A673 (cell line): Measurements from ENCODE around the gene PPFIA2. TPM values are rescaled to one million over a fixed set of nuclear protein-coding genes. Genes with fewer than 3 reads are reported as not detected.
"Not testable (repeated sequence)": the region's sequence is repeated elsewhere in the genome, so short reads cannot be mapped to it uniquely, and the experiment has no call there.

Source experiments
- BruUV-seq: library from RNA; stranded (reverse); fragments of 400-500 nt; replicated peaks from 2 replicates; lab custom pipeline; 2021; lab: Mats Ljungman, UMichigan
- CTCF ChIA-PET: fragments of 300-600 bp; sonication (Branson Sonifier 250); formaldehyde crosslinking; loops from one replicate; lab custom pipeline; 2022; ENCODE audit warnings: antibody characterized with exemption; lab: Charles Lee
- POLR2A ChIA-PET: fragments of 300-600 bp; sonication (Branson Sonifier 250); formaldehyde crosslinking; loops from one replicate; lab custom pipeline; 2022; ENCODE audit warnings: antibody characterized with exemption; ENCODE audit not compliant: low non-redundant PET; lab: Charles Lee
- DNase-seq: peaks from one replicate; pipeline ENCODE4 v3.0.0-alpha.2; 2015; ENCODE audit warnings: low spot score
- H3K27ac ChIP-seq: fragments of 200-600 bp; sonication (generic); 2 replicates; pipeline ENCODE4 v1.5.1; 2016; ENCODE audit warnings: mixed run types, low read depth, mild to moderate bottlenecking, mixed read lengths, antibody characterized with exemption, low read length; ENCODE audit not compliant: poor library complexity, severe bottlenecking
- H3K27me3 ChIP-seq: fragments of 200-600 bp; sonication (generic); replicated peaks from 2 replicates; pipeline ENCODE4 v1.6.1; 2017; ENCODE audit warnings: mixed run types, low read depth, mild to moderate bottlenecking, mixed read lengths, antibody characterized with exemption, low read length; ENCODE audit not compliant: insufficient read depth, poor library complexity
- H3K36me3 ChIP-seq: fragments of 200-600 bp; sonication (generic); 2 replicates; pipeline ENCODE4 v1.6.1; 2016; ENCODE audit warnings: mixed run types, mild to moderate bottlenecking, mixed read lengths, antibody characterized with exemption, low read length; ENCODE audit not compliant: insufficient read depth, poor library complexity, severe bottlenecking
- H3K4me1 ChIP-seq: fragments of 200-600 bp; sonication (generic); 2 replicates; pipeline ENCODE4 v1.6.1; 2017; ENCODE audit warnings: mixed run types, mild to moderate bottlenecking, mixed read lengths, antibody characterized with exemption, low read length; ENCODE audit not compliant: insufficient read depth, poor library complexity, severe bottlenecking
- H3K4me3 ChIP-seq: fragments of 200-600 bp; sonication (generic); 2 replicates; pipeline ENCODE4 v1.5.1; 2016; ENCODE audit warnings: low read depth, mixed run types, mild to moderate bottlenecking, mixed read lengths, low read length; ENCODE audit not compliant: poor library complexity, severe bottlenecking
- H3K9me3 ChIP-seq: fragments of 200-600 bp; sonication (generic); 2 replicates; pipeline ENCODE4 v1.6.1; 2016; ENCODE audit warnings: mixed run types, low read depth, mild to moderate bottlenecking, mixed read lengths, antibody characterized with exemption, low read length; ENCODE audit not compliant: poor library complexity, severe bottlenecking
- EZH2 ChIP-seq: fragments of 200-600 bp; sonication (generic); IDR thresholded peaks from 2 replicates; pipeline ENCODE4 v1.6.1; 2017; ENCODE audit warnings: borderline replicate concordance, low read depth, mild to moderate bottlenecking, mixed read lengths, antibody characterized with exemption, low read length; ENCODE audit not compliant: poor library complexity, severe bottlenecking
- intact Hi-C: fragments of 100-400 bp; cut with micrococcal nuclease; formaldehyde crosslinking; loops from one replicate; pipeline ENCODE4 v1.10.0; 2022; ENCODE audit not compliant: unreplicated experiment
- total RNA-seq: library from RNA; stranded (reverse); gene quantifications from 2 replicates; pipeline ENCODE4 v1.2.3, GENCODE V29; 2021
- TF ChIP-seq, protein P1 (sequence below): fragments of 300-800, 200-600 bp; sonication (generic); conservative IDR thresholded peaks from 2 replicates; pipeline ENCODE4 v1.5.1; 2017; ENCODE audit warnings: low read depth, mild to moderate bottlenecking, antibody characterized with exemption, low read length, moderate library complexity, mixed read lengths

PPFIA2 gene
- total RNA-seq, 1 experiment from 2014 or later: 0.52 TPM

DNA sequence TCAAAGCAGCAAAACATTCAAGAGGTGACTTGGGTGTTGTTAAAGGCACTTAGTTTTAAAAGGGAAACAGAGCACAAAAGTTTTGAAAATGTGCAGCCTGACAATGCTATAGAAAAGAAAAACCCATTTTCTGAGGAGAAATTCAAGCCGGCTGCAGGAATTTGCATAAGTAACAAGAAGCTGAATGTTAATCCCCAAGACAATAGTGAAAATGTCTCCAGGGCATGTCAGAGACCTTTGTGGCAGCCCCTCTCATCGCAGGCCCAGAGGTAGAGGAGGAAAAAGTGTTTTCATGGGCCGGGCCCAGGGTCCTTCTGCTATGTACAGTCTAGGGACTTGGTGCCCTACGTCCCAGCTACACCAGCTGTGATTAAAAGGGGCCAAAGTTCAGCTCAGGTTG is 167.9 kb downstream of the PPFIA2 start:
- no peaks in the 10 kb centered on the region for H3K36me3 ChIP-seq
- ChIA-PET POLR2A (no interaction called here), CTCF (no interaction called here)
- intact Hi-C loops: no loop called here
- no peaks in the 10 kb centered on the region for H3K27me3 ChIP-seq
- H3K4me1 ChIP-seq: no peaks in the 10 kb centered on the region
- peaks cover 2% of the 10 kb centered on the region for H3K9me3 ChIP-seq
- H3K27ac ChIP-seq: no peak overlapping the region
- DNase-seq: no peak
- no TSS peak for BruUV-seq
- TF ChIP-seq, protein P1, sequence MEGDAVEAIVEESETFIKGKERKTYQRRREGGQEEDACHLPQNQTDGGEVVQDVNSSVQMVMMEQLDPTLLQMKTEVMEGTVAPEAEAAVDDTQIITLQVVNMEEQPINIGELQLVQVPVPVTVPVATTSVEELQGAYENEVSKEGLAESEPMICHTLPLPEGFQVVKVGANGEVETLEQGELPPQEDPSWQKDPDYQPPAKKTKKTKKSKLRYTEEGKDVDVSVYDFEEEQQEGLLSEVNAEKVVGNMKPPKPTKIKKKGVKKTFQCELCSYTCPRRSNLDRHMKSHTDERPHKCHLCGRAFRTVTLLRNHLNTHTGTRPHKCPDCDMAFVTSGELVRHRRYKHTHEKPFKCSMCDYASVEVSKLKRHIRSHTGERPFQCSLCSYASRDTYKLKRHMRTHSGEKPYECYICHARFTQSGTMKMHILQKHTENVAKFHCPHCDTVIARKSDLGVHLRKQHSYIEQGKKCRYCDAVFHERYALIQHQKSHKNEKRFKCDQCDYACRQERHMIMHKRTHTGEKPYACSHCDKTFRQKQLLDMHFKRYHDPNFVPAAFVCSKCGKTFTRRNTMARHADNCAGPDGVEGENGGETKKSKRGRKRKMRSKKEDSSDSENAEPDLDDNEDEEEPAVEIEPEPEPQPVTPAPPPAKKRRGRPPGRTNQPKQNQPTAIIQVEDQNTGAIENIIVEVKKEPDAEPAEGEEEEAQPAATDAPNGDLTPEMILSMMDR: no peak
- TF ChIP-seq EZH2: no peak
- no peak overlapping the region for H3K4me3 ChIP-seq

DNA sequence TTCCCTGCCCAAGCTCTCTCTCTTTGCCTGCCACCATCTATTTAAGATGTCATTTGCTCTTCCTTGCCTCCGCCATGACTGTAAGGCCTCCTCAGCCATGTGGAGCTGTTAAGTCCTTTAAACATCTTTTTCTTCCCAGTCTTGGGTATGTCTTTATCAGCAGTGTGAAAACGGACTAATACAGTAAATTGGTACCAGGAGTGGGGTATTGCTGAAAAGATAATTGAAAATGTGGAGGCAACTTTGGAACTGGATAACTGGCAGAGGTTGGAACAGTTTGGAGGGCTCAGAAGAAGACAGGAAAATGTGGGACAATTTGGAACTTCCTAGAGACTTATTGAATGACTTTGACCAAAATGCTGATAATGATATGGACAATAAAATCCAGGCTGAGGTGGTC is 168.4 kb downstream of the PPFIA2 start:
- DNase-seq, H3K36me3 ChIP-seq, H3K27me3 ChIP-seq, H3K4me1 ChIP-seq, H3K4me3 ChIP-seq, BruUV-seq, CTCF ChIA-PET, POLR2A ChIA-PET, H3K27ac ChIP-seq, H3K9me3 ChIP-seq, intact Hi-C loops: not testable (repeated sequence)

DNA sequence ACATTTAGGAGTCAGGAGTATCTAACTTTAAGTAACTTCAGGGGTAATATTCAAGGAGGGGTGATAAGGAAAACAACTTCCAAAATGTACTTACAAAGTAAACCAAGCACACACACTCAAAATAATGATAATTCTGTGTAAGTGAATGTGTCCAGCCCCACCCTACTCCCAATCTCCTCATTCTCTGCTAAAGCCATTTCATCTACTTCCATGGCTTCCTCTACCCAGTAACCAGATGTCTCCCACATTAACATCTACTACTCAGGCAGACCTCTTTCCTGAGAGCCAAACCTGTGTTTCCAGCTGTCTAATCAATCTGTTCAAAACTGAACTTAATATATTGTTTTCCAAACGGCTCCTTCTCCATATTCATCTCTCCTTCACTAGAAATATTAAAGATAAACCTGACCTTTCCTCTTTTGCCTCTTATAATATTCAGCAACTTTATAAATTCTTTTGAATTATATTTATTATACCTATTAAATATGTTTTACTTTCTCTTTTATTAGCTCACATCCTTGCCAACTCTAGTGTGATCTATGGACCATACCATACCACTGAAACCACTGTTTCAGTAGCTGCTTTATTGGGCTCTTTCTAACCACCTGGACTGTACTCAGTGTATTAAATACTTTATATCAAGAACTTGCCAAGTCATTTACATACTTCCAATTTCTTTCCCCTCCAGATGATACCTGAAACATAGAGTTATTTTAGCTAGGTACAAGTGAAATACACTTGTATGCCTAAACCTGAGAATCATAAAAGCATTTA is 170.7 kb downstream of the PPFIA2 start:
- H3K27me3 ChIP-seq: no peaks in the 10 kb centered on the region
- intact Hi-C loops: no loop called here
- BruUV-seq: no TSS peak
- POLR2A ChIA-PET: no interaction called here
- CTCF ChIA-PET: no interaction called here
- no peaks in the 10 kb centered on the region for H3K4me1 ChIP-seq
- no peaks in the 10 kb centered on the region for H3K36me3 ChIP-seq
- no peak for TF ChIP-seq EZH2
- TF ChIP-seq, protein P1: no peak
- H3K9me3 ChIP-seq: peaks cover 2% of the 10 kb centered on the region
- no peak for DNase-seq
- no peak overlapping the region for H3K4me3 ChIP-seq
- no peak overlapping the region for H3K27ac ChIP-seq

DNA sequence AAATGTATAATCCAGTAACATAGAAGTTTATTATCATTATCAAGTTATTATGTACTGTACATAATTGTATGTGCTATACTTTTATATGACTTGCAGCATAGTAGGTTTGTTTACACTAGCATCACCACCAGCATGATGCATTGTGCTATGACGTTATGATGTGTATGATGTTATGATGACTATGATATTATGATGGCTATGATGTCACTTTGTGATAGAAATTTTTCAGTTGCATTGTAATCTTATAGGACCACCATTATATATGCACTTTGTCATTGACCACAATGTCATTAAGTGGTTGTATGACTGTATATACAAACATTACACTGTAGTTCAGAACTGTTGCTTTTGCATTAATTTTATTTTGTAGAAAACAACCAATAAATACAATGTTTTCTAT is 173.4 kb downstream of the PPFIA2 start:
- Histone ChIP-seq H3K9me3 (peaks cover 2% of the 10 kb centered on the region), H3K27me3 (no peaks in the 10 kb centered on the region), H3K4me1 (no peaks in the 10 kb centered on the region), H3K36me3 (no peaks in the 10 kb centered on the region), H3K4me3 (no peak overlapping the region), H3K27ac (no peak overlapping the region)
- TF ChIP-seq, protein P1: no peak
- no peak for TF ChIP-seq EZH2
- BruUV-seq: no TSS peak
- POLR2A ChIA-PET: no interaction called here
- CTCF ChIA-PET: no interaction called here
- intact Hi-C loops: no loop called here
- DNase-seq: no peak
